Measurements from ENCODE around the gene TCEANC2.

TCEANC2 gene

GRCh38 chr1:54012863-54013262 is 40.5 kb upstream of the TCEANC2 start:
- no peak for TF ChIP-seq TEAD4 (IDR thresholded peaks at IDR 0.05)
- TF ChIP-seq, protein P1, sequence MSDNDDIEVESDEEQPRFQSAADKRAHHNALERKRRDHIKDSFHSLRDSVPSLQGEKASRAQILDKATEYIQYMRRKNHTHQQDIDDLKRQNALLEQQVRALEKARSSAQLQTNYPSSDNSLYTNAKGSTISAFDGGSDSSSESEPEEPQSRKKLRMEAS (IDR thresholded peaks at IDR 0.05), result no peak
- TF ChIP-seq, protein P2, sequence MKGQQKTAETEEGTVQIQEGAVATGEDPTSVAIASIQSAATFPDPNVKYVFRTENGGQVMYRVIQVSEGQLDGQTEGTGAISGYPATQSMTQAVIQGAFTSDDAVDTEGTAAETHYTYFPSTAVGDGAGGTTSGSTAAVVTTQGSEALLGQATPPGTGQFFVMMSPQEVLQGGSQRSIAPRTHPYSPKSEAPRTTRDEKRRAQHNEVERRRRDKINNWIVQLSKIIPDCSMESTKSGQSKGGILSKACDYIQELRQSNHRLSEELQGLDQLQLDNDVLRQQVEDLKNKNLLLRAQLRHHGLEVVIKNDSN (IDR thresholded peaks at IDR 0.05), result no peak
- no peak for TF ChIP-seq NFIC (IDR thresholded peaks at IDR 0.05)
- TF ChIP-seq EGR1 (IDR thresholded peaks at IDR 0.05), result no peak
- TF ChIP-seq RAD21 (IDR thresholded peaks at IDR 0.05; ENCODE audit: low read depth), result no peak
- TF ChIP-seq CREB1 (IDR thresholded peaks at IDR 0.05; ENCODE audit: low read depth), result no peak

- TF ChIP-seq TAF1 (IDR thresholded peaks at IDR 0.05; ENCODE audit: low read depth), result no peak
Measured at GRCh38 chr1:54013393-54014008, 39.9 kb upstream of the TCEANC2 start.

- TF ChIP-seq EGR1 (IDR thresholded peaks at IDR 0.05) (no peak), TCF12 (IDR thresholded peaks at IDR 0.05; ENCODE audit: low read depth) (no peak), RAD21 (IDR thresholded peaks at IDR 0.05; ENCODE audit: low read depth) (no peak), TEAD4 (IDR thresholded peaks at IDR 0.05) (no peak), NFIC (IDR thresholded peaks at IDR 0.05) (no peak), CEBPB (IDR thresholded peaks at IDR 0.05) (no peak), CREB1 (IDR thresholded peaks at IDR 0.05; ENCODE audit: low read depth) (no peak), EP300 (IDR thresholded peaks at IDR 0.05; ENCODE audit: borderline replicate concordance) (no peak), TAF1 (IDR thresholded peaks at IDR 0.05; ENCODE audit: low read depth) (no peak)
- TF ChIP-seq, protein P1 (IDR thresholded peaks at IDR 0.05), result no peak
Measured at GRCh38 chr1:54014009-54014629, 39.3 kb upstream of the TCEANC2 start.

GRCh38 chr1:54016343-54017282 is 36.8 kb upstream of the TCEANC2 start:
- TF ChIP-seq TEAD4 (IDR thresholded peaks at IDR 0.05) (no peak), FOXM1 (IDR thresholded peaks at IDR 0.05; ENCODE audit: borderline replicate concordance, low read depth) (no peak), TAF1 (IDR thresholded peaks at IDR 0.05; ENCODE audit: low read depth) (no peak), CREB1 (IDR thresholded peaks at IDR 0.05; ENCODE audit: low read depth) (no peak), ZBTB7A (IDR thresholded peaks at IDR 0.05; ENCODE audit: low read depth) (no peak), TCF12 (IDR thresholded peaks at IDR 0.05; ENCODE audit: low read depth) (no peak), NFIC (IDR thresholded peaks at IDR 0.05) (no peak), EGR1 (IDR thresholded peaks at IDR 0.05) (no peak), EP300 (IDR thresholded peaks at IDR 0.05; ENCODE audit: borderline replicate concordance) (no peak), CEBPB (IDR thresholded peaks at IDR 0.05) (no peak)
- TF ChIP-seq, protein P2 (IDR thresholded peaks at IDR 0.05), result no peak
- TF ChIP-seq, protein P1 (IDR thresholded peaks at IDR 0.05), result no peak

- TF ChIP-seq CREB1 (IDR thresholded peaks at IDR 0.05; ENCODE audit: low read depth), result no peak
- no peak for TF ChIP-seq EGR1 (IDR thresholded peaks at IDR 0.05)
- TF ChIP-seq TCF12 (IDR thresholded peaks at IDR 0.05; ENCODE audit: low read depth), result no peak
- TF ChIP-seq YY1 (IDR thresholded peaks at IDR 0.05; ENCODE audit: low read depth), result no peak
- TF ChIP-seq RAD21 (IDR thresholded peaks at IDR 0.05; ENCODE audit: low read depth), result no peak
- TF ChIP-seq, protein P3, sequence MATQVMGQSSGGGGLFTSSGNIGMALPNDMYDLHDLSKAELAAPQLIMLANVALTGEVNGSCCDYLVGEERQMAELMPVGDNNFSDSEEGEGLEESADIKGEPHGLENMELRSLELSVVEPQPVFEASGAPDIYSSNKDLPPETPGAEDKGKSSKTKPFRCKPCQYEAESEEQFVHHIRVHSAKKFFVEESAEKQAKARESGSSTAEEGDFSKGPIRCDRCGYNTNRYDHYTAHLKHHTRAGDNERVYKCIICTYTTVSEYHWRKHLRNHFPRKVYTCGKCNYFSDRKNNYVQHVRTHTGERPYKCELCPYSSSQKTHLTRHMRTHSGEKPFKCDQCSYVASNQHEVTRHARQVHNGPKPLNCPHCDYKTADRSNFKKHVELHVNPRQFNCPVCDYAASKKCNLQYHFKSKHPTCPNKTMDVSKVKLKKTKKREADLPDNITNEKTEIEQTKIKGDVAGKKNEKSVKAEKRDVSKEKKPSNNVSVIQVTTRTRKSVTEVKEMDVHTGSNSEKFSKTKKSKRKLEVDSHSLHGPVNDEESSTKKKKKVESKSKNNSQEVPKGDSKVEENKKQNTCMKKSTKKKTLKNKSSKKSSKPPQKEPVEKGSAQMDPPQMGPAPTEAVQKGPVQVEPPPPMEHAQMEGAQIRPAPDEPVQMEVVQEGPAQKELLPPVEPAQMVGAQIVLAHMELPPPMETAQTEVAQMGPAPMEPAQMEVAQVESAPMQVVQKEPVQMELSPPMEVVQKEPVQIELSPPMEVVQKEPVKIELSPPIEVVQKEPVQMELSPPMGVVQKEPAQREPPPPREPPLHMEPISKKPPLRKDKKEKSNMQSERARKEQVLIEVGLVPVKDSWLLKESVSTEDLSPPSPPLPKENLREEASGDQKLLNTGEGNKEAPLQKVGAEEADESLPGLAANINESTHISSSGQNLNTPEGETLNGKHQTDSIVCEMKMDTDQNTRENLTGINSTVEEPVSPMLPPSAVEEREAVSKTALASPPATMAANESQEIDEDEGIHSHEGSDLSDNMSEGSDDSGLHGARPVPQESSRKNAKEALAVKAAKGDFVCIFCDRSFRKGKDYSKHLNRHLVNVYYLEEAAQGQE (IDR thresholded peaks at IDR 0.05; ENCODE audit: low read depth), result no peak
- no peak for TF ChIP-seq TAF1 (IDR thresholded peaks at IDR 0.05; ENCODE audit: low read depth)
- no peak for TF ChIP-seq EP300 (IDR thresholded peaks at IDR 0.05; ENCODE audit: borderline replicate concordance)
- no peak for TF ChIP-seq CEBPB (IDR thresholded peaks at IDR 0.05)
- no peak for TF ChIP-seq NFIC (IDR thresholded peaks at IDR 0.05)
- TF ChIP-seq, protein P2 (IDR thresholded peaks at IDR 0.05), result no peak
- no peak for TF ChIP-seq ZBTB7A (IDR thresholded peaks at IDR 0.05; ENCODE audit: low read depth)
Measured at GRCh38 chr1:54017979-54018378, 35.4 kb upstream of the TCEANC2 start, which contains the start of gene LDLRAD1. Gene LDLRAD1 (minus strand): TSS chr1:54018186. CDS start chr1:54018112, 74 bp downstream.

- TF ChIP-seq ZBTB7A (IDR thresholded peaks at IDR 0.05; ENCODE audit: low read depth), result no peak
- TF ChIP-seq, protein P2 (IDR thresholded peaks at IDR 0.05), result no peak
- no peak for TF ChIP-seq TEAD4 (IDR thresholded peaks at IDR 0.05)
- TF ChIP-seq NFIC (IDR thresholded peaks at IDR 0.05), result no peak
- no peak for TF ChIP-seq RAD21 (IDR thresholded peaks at IDR 0.05; ENCODE audit: low read depth)
- no peak for TF ChIP-seq CREB1 (IDR thresholded peaks at IDR 0.05; ENCODE audit: low read depth)
- no peak for TF ChIP-seq CEBPB (IDR thresholded peaks at IDR 0.05)
- TF ChIP-seq, protein P3 (IDR thresholded peaks at IDR 0.05; ENCODE audit: low read depth), result no peak
- TF ChIP-seq EGR1 (IDR thresholded peaks at IDR 0.05), result no peak
- TF ChIP-seq EP300 (IDR thresholded peaks at IDR 0.05; ENCODE audit: borderline replicate concordance), result no peak
- TF ChIP-seq, protein P1 (IDR thresholded peaks at IDR 0.05), result no peak
- no peak for TF ChIP-seq FOXM1 (IDR thresholded peaks at IDR 0.05; ENCODE audit: borderline replicate concordance, low read depth)
- TF ChIP-seq TAF1 (IDR thresholded peaks at IDR 0.05; ENCODE audit: low read depth), result no peak
Measured at GRCh38 chr1:54018635-54019034, 34.8 kb upstream of the TCEANC2 start.

Measured in Ishikawa (cell line).